CD4-positive, alpha-beta T cell treated with Interleukin-4 for 4 hours (primary cell): ENCODE measurements around the gene STON2.
A peak's percentile ranks its signal among the peaks of the same experiment; 100 is the strongest.

Experiments used
- DNase-seq: peaks from one replicate; pipeline ENCODE4 v3.0.0-alpha.2; 2020

The STON2 gene

GRCh38 chr14:81301371-81301770 lies 98.8 kb downstream of the STON2 start:
- DNase-seq: no peak

- DNase-seq: no peak
Observed at GRCh38 chr14:81298911-81299310, 101.2 kb downstream of the STON2 start.

GRCh38 chr14:81298122-81298521 lies 102.0 kb downstream of the STON2 start:
- no peak for DNase-seq

GRCh38 chr14:81295958-81296923 lies 103.9 kb downstream of the STON2 start:
- no peak for DNase-seq

DNA sequence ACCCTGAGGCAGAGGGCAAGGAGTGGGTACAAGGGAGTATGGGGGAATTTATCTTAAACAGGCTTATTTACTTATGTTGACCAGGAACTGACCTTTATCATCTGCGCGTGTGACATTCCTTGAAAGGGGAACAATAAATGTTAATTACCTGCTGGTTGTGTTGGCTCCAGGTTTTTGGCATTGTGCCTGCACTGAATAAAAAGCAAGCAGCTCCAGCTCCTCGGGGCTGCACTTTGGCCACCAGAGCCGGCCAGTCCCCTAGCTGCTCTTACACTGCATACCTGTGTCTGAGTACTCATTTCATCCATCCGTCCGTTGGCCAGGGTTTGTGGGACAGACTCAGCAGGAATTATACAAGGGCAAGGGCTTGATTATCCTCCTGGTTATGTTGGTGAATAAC lies 110.6 kb downstream of the STON2 start:
- DNase-seq: no peak

- no peak for DNase-seq
Observed at GRCh38 chr14:81286574-81287370, 113.4 kb downstream of the STON2 start.

DNA sequence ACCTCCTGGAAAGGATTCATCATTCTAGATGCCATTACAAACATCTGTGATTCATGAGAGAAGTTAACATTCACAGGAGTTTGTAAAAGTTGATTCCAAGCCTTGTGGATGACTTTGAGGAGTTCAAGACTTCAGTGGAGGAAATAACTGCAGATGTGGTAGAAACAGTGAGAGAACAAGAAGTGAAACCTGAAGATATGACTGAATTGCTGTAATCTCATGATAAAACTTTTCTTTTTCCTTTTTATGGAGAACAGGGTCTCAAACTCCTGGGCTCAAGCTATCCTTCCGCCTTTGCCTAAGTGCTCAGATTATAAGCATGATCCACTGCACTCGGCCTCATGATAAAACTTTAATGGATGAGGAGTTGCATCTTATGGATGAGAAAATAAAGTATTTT lies 114.9 kb downstream of the STON2 start:
- no peak for DNase-seq

DNA sequence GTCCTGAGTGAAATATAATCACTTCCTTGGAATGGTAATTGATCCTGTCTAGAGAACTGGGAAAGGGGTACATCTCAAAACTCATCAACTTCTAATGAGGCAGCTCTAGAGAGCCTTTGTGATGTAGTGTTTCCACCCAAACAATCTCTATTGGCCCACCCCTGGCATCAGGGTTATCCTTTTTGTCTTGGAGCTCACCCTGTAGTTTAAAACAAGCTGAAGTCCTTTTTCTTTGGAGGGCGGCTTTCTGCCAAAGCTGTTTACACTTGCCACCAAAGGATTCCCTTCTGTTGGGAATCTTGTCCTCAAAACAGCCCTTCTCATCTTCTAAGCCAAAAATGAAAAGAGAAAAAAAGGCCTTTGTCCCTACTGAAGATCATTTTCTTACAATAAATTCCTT lies 118.8 kb downstream of the STON2 start:
- no peak for DNase-seq

- no peak for DNase-seq
Observed at GRCh38 chr14:81280136-81280791, 119.9 kb downstream of the STON2 start.

GRCh38 chr14:81277096-81277495 lies 123.0 kb downstream of the STON2 start:
- DNase-seq: no peak

GRCh38 chr14:81276073-81277069 lies 123.8 kb downstream of the STON2 start:
- DNase-seq: no peak

DNA sequence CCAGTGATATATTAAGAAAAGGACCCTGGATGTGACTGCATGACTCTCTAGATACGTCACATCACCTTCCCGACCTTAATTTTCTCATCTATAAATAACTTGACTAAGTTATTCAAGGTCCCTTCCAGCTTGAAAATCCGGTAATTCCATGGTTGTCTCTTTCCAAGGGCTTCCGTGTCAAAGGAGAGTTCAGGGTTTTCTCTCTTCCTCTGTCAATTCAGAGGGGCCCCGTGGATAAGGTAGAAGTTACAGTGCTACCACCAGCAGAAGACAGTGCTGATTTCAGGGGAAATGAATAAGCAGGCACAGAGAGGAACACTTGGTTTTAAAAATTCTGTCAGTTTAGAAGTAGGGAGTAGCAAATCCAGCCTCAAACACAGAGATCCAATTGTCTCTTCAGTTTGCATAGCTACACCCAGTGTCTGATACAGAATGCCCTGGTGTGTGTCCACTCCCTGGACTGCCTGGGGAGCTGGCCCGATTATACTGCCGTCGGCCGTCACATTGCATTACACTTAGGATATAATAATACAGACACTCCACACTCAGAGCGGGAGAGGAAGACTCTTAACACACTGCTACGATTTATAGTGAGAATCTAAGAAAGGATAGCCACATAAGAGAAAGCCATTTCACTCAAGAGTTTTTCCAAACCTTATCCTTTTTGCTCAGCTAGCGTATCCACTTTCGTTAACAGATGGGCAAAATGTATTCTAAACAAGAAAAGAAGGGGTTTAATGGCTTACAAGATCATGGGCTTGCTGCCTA lies 124.6 kb downstream of the STON2 start:
- DNase-seq: no peak

GRCh38 chr14:81273961-81274575 lies 126.1 kb downstream of the STON2 start:
- DNase-seq: no peak

DNA sequence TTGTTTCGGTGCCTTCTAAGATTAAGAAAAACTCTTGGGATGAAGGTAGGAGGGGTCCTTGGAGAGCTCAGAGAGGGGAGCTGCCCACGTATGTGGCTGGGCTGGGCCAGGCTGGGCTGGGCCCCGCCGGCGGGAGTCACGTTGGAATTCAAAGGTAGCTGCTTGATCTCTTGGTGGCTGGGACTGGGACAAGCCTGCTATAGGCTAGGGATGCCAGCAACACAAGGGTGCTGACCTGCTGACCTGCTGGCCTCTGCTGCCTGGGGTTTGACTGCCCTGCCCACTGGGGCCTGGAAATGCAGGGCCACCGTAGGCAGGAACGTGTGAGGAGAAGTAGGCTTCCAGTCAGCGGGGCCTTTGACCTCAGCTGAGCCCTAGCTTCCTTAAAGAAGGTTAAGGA lies 126.6 kb downstream of the STON2 start:
- DNase-seq: no peak

DNA sequence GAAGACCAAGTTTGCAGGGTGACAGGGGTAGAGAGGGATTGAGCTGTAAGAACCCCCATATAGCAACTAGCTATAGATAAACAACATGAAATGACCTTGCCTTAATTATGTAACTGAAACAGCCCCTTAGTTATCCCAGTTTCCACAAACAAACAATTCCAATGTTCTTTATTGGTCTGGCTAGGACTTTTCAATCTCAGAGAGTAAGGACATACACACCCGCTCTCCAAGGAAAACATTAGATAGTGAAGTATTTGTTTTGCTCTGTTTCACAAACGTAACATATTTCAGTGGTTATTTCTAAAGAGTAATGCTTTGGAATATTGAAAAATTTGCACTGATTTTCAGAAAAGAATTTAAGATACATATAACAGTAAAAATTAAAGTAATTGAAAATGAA lies 127.8 kb downstream of the STON2 start:
- no peak for DNase-seq

GRCh38 chr14:81269979-81270375 lies 130.1 kb downstream of the STON2 start:
- no peak for DNase-seq

GRCh38 chr14:81269100-81269978 lies 130.8 kb downstream of the STON2 start:
- peak; percentile 59 for DNase-seq

- DNase-seq: no peak
Observed at GRCh38 chr14:81268016-81268416, 132.1 kb downstream of the STON2 start.

GRCh38 chr14:81265636-81266169 lies 134.4 kb downstream of the STON2 start:
- no peak for DNase-seq
